ENCODE results near the gene PACS1. TPM values are rescaled to one million over a fixed set of nuclear protein-coding genes. Genes with fewer than 3 reads are reported as not detected.

The PACS1 gene
- total RNA-seq, 6 experiments from 2014 or later: 5.8 to 23.7 (median 12.5) TPM

DNA sequence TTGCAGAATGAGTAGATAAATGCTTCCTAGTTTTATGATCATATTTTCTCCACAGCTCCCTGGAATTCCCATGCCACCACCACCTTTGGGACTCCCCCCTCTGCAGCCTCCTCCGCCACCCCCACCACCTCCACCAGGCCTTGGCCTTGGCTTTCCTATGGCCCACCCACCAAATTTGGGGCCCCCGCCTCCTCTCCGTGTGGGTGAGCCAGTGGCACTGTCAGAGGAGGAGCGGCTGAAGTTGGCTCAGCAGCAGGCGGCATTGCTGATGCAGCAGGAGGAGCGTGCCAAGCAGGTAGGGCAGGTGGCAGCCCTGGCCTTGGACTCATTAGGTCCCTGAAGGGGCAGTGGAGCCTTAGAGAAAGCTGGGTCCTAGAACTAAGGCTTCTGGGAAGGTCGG is 15.1 kb upstream of the PACS1 start:
- ATAC-seq (no peak), DNase-seq (peak in 1 of 3 donors; percentile 48)
- 61% methylated on average over 7 of the region's 7 CpGs for WGBS (ENCODE audit: insufficient coverage, low coverage, low lambda C conversion rate, missing lambda C conversion rate)
- H3K36me3 ChIP-seq: peaks cover 16 to 55% (median 42%) of the 10 kb centered on the region in 4 donors
- no peak overlapping the region for H3K27ac ChIP-seq
- intact Hi-C loops (cut with DNase I): no loop called here
- H3K4me3 ChIP-seq: no peak overlapping the region
- H3K4me1 ChIP-seq: peaks cover 0 to 24% (median 6%) of the 10 kb centered on the region in 4 donors
- no peak for TF ChIP-seq POLR2A (IDR thresholded peaks at IDR 0.05)
- TF ChIP-seq, protein P1, sequence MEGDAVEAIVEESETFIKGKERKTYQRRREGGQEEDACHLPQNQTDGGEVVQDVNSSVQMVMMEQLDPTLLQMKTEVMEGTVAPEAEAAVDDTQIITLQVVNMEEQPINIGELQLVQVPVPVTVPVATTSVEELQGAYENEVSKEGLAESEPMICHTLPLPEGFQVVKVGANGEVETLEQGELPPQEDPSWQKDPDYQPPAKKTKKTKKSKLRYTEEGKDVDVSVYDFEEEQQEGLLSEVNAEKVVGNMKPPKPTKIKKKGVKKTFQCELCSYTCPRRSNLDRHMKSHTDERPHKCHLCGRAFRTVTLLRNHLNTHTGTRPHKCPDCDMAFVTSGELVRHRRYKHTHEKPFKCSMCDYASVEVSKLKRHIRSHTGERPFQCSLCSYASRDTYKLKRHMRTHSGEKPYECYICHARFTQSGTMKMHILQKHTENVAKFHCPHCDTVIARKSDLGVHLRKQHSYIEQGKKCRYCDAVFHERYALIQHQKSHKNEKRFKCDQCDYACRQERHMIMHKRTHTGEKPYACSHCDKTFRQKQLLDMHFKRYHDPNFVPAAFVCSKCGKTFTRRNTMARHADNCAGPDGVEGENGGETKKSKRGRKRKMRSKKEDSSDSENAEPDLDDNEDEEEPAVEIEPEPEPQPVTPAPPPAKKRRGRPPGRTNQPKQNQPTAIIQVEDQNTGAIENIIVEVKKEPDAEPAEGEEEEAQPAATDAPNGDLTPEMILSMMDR (IDR thresholded peaks at IDR 0.05): no peak
- H3K27me3 ChIP-seq: no peaks in the 10 kb centered on the region
- no peaks in the 10 kb centered on the region for H3K9me3 ChIP-seq

DNA sequence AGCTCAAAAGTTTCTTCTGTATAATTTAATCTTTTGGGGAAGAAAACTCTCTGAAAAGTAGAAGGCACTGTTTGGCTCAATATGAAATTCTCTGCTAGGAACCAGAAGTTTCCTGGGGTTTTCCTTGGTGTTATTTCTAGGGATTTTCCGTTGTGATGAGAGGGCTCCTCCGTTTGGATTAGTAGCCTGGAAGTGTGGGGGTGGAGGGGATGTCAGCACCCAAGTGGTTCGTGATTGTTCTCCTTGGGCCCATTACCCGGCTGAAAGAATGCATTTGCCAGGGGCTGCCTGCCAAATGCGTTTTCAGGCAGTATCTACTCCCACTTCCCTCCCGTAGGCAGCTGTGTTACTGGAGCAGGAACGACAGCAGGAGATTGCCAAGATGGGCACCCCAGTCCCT is 13.6 kb upstream of the PACS1 start:
- no peak for ATAC-seq
- peaks cover 0 to 15% (median 6%) of the 10 kb centered on the region in 4 donors for H3K4me1 ChIP-seq
- H3K9me3 ChIP-seq: no peaks in the 10 kb centered on the region
- 40% methylated on average over 1 of the region's 7 CpGs for WGBS (ENCODE audit: insufficient coverage, low coverage, low lambda C conversion rate, missing lambda C conversion rate)
- peak in 1 of 3 donors; percentile 31 for DNase-seq
- no peak overlapping the region for H3K4me3 ChIP-seq
- peaks cover 16 to 70% (median 51%) of the 10 kb centered on the region in 4 donors for H3K36me3 ChIP-seq
- no peak overlapping the region for H3K27ac ChIP-seq
- H3K27me3 ChIP-seq: no peaks in the 10 kb centered on the region
- intact Hi-C loops (cut with DNase I): no loop called here
- no peak for TF ChIP-seq POLR2A (IDR thresholded peaks at IDR 0.05)
- TF ChIP-seq, protein P1 (IDR thresholded peaks at IDR 0.05): no peak

DNA sequence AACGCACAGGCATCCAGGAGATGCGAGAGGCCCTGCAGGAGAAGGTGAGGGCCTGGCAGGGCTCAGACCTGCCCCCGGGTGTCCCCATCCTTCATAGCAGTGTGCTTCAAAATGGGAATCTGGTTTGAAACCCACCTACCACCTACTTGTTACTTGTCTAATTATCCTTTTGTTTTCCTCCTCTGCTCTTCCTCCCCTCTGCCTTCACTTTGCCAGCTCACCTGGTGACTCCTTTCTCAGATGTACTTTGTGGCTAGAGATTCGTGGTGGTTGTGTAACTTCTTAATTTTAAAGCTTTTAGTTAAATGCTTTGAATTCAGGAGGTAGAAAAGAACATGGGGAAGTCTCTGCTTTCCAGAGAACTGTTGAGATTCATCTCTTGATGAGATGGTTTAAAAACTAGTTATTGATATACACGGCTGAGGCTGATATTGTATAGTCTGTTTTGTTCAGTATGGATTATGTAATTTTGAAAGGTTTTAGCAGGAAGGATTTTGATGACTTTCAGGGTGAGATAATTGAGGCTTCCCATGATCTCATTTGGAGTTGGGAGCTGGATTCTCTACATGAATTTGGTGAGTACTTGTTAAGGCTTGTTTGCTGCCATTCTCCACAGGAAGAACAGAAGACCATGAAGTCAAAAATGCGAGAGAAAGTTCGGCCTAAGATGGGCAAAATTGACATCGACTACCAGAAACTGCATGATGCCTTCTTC is 9.9 kb upstream of the PACS1 start:
- TF ChIP-seq, protein P1 (IDR thresholded peaks at IDR 0.05): no peak
- no peak for TF ChIP-seq POLR2A (IDR thresholded peaks at IDR 0.05)
- H3K4me3 ChIP-seq: no peak overlapping the region
- intact Hi-C loops (cut with DNase I): no loop called here
- DNase-seq (no peak), ATAC-seq (peak in 1 of 4 donors; percentile 12)
- H3K4me1 ChIP-seq: peaks cover 0 to 4% (median 0%) of the 10 kb centered on the region in 4 donors
- 67% methylated on average over 5 of the region's 8 CpGs for WGBS (ENCODE audit: insufficient coverage, low coverage, low lambda C conversion rate, missing lambda C conversion rate)
- H3K36me3 ChIP-seq: peaks cover 9 to 94% (median 65%) of the 10 kb centered on the region in 4 donors
- H3K27ac ChIP-seq: no peak overlapping the region
- H3K9me3 ChIP-seq: no peaks in the 10 kb centered on the region
- H3K27me3 ChIP-seq: no peaks in the 10 kb centered on the region

DNA sequence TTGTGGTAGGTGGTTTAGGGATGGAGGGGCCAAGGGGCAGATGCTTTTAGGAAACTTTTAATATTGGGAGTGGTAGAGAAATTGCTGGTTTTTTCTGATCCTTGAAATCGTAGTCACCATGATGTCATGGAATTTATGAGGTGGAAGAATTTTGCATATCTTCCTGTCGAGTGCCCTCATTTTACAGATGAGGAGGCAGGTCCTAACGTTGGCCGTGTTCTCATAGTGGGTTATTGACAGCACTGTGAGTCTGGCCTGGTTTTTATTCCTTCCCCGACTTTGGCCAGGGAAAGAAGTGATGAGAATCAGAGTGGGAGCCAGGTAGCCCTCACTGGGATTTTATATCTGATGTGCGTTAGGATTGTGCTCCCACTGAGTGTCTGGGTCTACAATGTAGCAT is 8.8 kb upstream of the PACS1 start:
- Histone ChIP-seq H3K4me1 (no peaks in the 10 kb centered on the region), H3K36me3 (peaks cover 7 to 95% (median 61%) of the 10 kb centered on the region in 4 donors), H3K4me3 (no peak overlapping the region), H3K27ac (no peak overlapping the region), H3K9me3 (no peaks in the 10 kb centered on the region), H3K27me3 (no peaks in the 10 kb centered on the region)
- DNase-seq (no peak), ATAC-seq (no peak)
- intact Hi-C loops (cut with DNase I): no loop called here
- TF ChIP-seq POLR2A (IDR thresholded peaks at IDR 0.05): no peak
- TF ChIP-seq, protein P1 (IDR thresholded peaks at IDR 0.05): no peak
- WGBS (ENCODE audit: insufficient coverage, low coverage, low lambda C conversion rate, missing lambda C conversion rate): 78% methylated on average over 6 of the region's 6 CpGs

All from right lobe of liver (tissue), 6 donors.